Measurements from ENCODE around the gene TMEM126B. TPM values are rescaled to one million over a fixed set of nuclear protein-coding genes. Genes with fewer than 3 reads are reported as not detected.

The TMEM126B gene
- total RNA-seq, 2 experiments from 2014 or later, result 47.4 to 61.1 TPM

- Histone ChIP-seq H3K9me2 (ENCODE audit: insufficient read depth, low read length) (no peaks in the 10 kb centered on the region), H3K9me3 (ENCODE audit: low read length) (no peaks in the 10 kb centered on the region), H3K4me1 (ENCODE audit: insufficient read depth, low read length, poor library complexity, severe bottlenecking) (peaks cover 35% of the 10 kb centered on the region), H3K4me2 (ENCODE audit: low read length) (peak within 1 kb of the TSS; percentile 98), H3K27ac (ENCODE audit: low read depth, low read length, poor library complexity, severe bottlenecking) (peak within 1 kb of the TSS; percentile 39), H3K79me2 (ENCODE audit: insufficient read depth, low read depth, low read length) (peaks cover 40% of the 10 kb centered on the region), H3K4me3 (ENCODE audit: low read depth, low read length, poor library complexity, severe bottlenecking) (peak within 1 kb of the TSS; percentile 96), H3K36me3 (ENCODE audit: insufficient read depth, low read length) (peaks cover 26% of the 10 kb centered on the region), H2AFZ (ENCODE audit: low read length) (peak within 1 kb of the TSS; percentile 79), H4K20me1 (ENCODE audit: insufficient read depth, low read length) (no peaks in the 10 kb centered on the region)
- no peak for TF ChIP-seq CTCF (conservative IDR thresholded peaks at IDR 0.05; ENCODE audit: low read length)
- TF ChIP-seq EZH2phosphoT487 (IDR thresholded peaks at IDR 0.05; ENCODE audit: borderline replicate concordance, low read depth, low read length), result no peak
- intact Hi-C loops (cut with micrococcal nuclease; ENCODE audit: unreplicated experiment), result loop anchor here (10.0 kb wide), 1 partner anchor 437 kb away; the partner anchor contains the start of gene PICALM
- ChIA-PET POLR2A (interaction anchor here (0.6 to 4.2 kb wide), 12 partner anchors 11 to 674 kb away, joined by 3 to 41 read pairs (median 4); partner anchors contain the start of genes HIKESHI and TMEM126A), CTCF (ENCODE audit: unreplicated experiment) (interaction anchor here (0.6 to 2.2 kb wide), 3 partner anchors 10 to 399 kb away, joined by 3 to 5 read pairs (median 5); partner anchors contain the start of gene TMEM126A)
- no TSS peak for BruUV-seq (replicated peaks)
- DNase-seq (ENCODE audit: low spot score), result peak; percentile 19
Observed at GRCh38 chr11:85627332-85627997, 928 bp upstream of the TMEM126B start, which contains the start of gene DLG2. Gene DLG2, minus strand, starts transcription at chr11:85627344.

DNA sequence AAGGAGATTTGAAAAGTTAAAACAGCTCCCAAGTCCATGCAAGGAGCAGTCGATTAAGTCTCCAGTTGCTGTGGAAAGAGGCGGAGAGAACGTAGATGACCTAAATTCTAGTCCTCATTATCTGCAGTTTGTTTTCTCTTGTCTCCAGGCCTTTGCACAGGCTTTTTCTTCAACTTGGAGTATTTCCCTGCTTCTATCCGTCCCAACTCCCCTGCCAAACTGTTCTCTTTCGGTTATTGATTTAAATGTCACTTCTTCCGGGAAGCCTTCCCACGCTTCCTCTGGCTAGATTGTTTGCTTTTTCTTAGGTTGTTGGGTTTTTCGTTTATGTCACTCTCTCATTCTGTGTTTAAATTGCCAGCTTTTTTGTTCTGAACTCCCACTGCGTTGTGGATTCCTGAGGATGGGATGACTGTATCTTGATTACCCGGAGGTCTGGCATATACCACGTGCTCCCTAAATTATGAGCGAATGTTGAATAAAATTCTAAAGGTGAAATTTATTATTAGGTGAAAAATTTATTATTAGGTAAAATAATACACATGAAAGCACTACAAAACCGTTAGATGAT is 463 bp downstream of the TMEM126B start:
- ChIA-PET POLR2A (interaction anchor here (0.8 to 4.2 kb wide), 8 partner anchors 13 to 83 kb away, joined by 3 to 41 read pairs (median 4); partner anchors contain the start of gene TMEM126A), CTCF (ENCODE audit: unreplicated experiment) (interaction anchor here (1.9 to 2.2 kb wide), 2 partner anchors 8 to 19 kb away, joined by 5 read pairs; partner anchors contain the start of gene TMEM126A)
- no peaks in the 10 kb centered on the region for H3K9me3 ChIP-seq (ENCODE audit: low read length)
- peaks cover 32% of the 10 kb centered on the region for H3K36me3 ChIP-seq (ENCODE audit: insufficient read depth, low read length)
- H2AFZ ChIP-seq (ENCODE audit: low read length), result peak overlapping the region; percentile 92; the same call in 1 of the 2 replicates
- TSS peak; percentile 74 for BruUV-seq (replicated peaks)
- H3K27ac ChIP-seq (ENCODE audit: low read depth, low read length, poor library complexity, severe bottlenecking), result peak overlapping the region; percentile 40
- peaks cover 46% of the 10 kb centered on the region for H3K79me2 ChIP-seq (ENCODE audit: insufficient read depth, low read depth, low read length)
- H3K4me1 ChIP-seq (ENCODE audit: insufficient read depth, low read length, poor library complexity, severe bottlenecking), result peaks cover 35% of the 10 kb centered on the region
- H4K20me1 ChIP-seq (ENCODE audit: insufficient read depth, low read length), result no peaks in the 10 kb centered on the region
- H3K4me2 ChIP-seq (ENCODE audit: low read length), result peak overlapping the region; percentile 79
- H3K4me3 ChIP-seq (ENCODE audit: low read depth, low read length, poor library complexity, severe bottlenecking), result peak overlapping the region; percentile 96
- TF ChIP-seq EZH2phosphoT487 (IDR thresholded peaks at IDR 0.05; ENCODE audit: borderline replicate concordance, low read depth, low read length), result no peak
- no peak for TF ChIP-seq CTCF (conservative IDR thresholded peaks at IDR 0.05; ENCODE audit: low read length)
- intact Hi-C loops (cut with micrococcal nuclease; ENCODE audit: unreplicated experiment), result loop anchor here (1.0 to 10.0 kb wide), 3 partner anchors 36 to 616 kb away; partner anchors contain the start of genes CREBZF and PICALM
- DNase-seq (ENCODE audit: low spot score), result no peak
- no peaks in the 10 kb centered on the region for H3K9me2 ChIP-seq (ENCODE audit: insufficient read depth, low read length)

Measured in OCI-LY7 (cell line).